ENCODE results near the gene OTOP3. TPM values are rescaled to one million over a fixed set of nuclear protein-coding genes. Genes with fewer than 3 reads are reported as not detected.
"Not testable (repeated sequence)": the region's sequence is repeated elsewhere in the genome, so short reads cannot be mapped to it uniquely, and the experiment has no call there.

OTOP3 gene
- total RNA-seq, 1 experiment from 2014 or later, result not detected

GRCh38 chr17:74907012-74907411, 28.7 kb upstream of the OTOP3 start:
- no peak for DNase-seq
- no peaks in the 10 kb centered on the region for H3K36me3 ChIP-seq
- no peak overlapping the region for H3K4me3 ChIP-seq
- H3K9me3 ChIP-seq, result peaks cover 4% of the 10 kb centered on the region; the same call in 1 of the 2 replicates
- peaks cover 4% of the 10 kb centered on the region; the same call in 1 of the 2 replicates for H3K27me3 ChIP-seq

GRCh38 chr17:74909097-74909496, 26.6 kb upstream of the OTOP3 start:
- H3K36me3 ChIP-seq, DNase-seq, H3K4me3 ChIP-seq, H3K27me3 ChIP-seq, H3K9me3 ChIP-seq: not testable (repeated sequence)

- not testable (repeated sequence) for H3K4me3 ChIP-seq, H3K9me3 ChIP-seq, DNase-seq, H3K36me3 ChIP-seq, H3K27me3 ChIP-seq
Observed at GRCh38 chr17:74911423-74911822, 24.3 kb upstream of the OTOP3 start.

GRCh38 chr17:74916136-74916850, 19.4 kb upstream of the OTOP3 start:
- no peaks in the 10 kb centered on the region for H3K36me3 ChIP-seq
- H3K9me3 ChIP-seq, result no peaks in the 10 kb centered on the region
- H3K4me3 ChIP-seq, result no peak overlapping the region
- H3K27me3 ChIP-seq, result no peaks in the 10 kb centered on the region
- DNase-seq, result no peak

- Histone ChIP-seq H3K27me3 (no peaks in the 10 kb centered on the region), H3K4me3 (no peak overlapping the region), H3K9me3 (no peaks in the 10 kb centered on the region), H3K36me3 (no peaks in the 10 kb centered on the region)
- DNase-seq, result no peak
Observed at GRCh38 chr17:74916851-74917199, 18.9 kb upstream of the OTOP3 start.

GRCh38 chr17:74917430-74917829, 18.3 kb upstream of the OTOP3 start:
- Histone ChIP-seq H3K9me3 (no peaks in the 10 kb centered on the region), H3K27me3 (peaks cover 2% of the 10 kb centered on the region), H3K36me3 (no peaks in the 10 kb centered on the region), H3K4me3 (no peak overlapping the region)
- DNase-seq, result no peak

- DNase-seq, result no peak
- H3K4me3 ChIP-seq, result no peak overlapping the region
- no peaks in the 10 kb centered on the region for H3K9me3 ChIP-seq
- peaks cover 14% of the 10 kb centered on the region for H3K27me3 ChIP-seq
- H3K36me3 ChIP-seq, result no peaks in the 10 kb centered on the region
Observed at GRCh38 chr17:74918906-74919305, 16.8 kb upstream of the OTOP3 start.

- DNase-seq, result peak; percentile 36
- H3K4me3 ChIP-seq, result no peak overlapping the region
- no peaks in the 10 kb centered on the region for H3K9me3 ChIP-seq
- peaks cover 22% of the 10 kb centered on the region for H3K27me3 ChIP-seq
- no peaks in the 10 kb centered on the region for H3K36me3 ChIP-seq
Observed at GRCh38 chr17:74919440-74920305, 16.0 kb upstream of the OTOP3 start.

- H3K36me3 ChIP-seq, result no peaks in the 10 kb centered on the region
- H3K27me3 ChIP-seq, result peaks cover 28% of the 10 kb centered on the region
- no peak for DNase-seq
- no peaks in the 10 kb centered on the region for H3K9me3 ChIP-seq
- H3K4me3 ChIP-seq, result no peak overlapping the region
Observed at GRCh38 chr17:74920306-74920620, 15.4 kb upstream of the OTOP3 start.

GRCh38 chr17:74920642-74921025, 15.1 kb upstream of the OTOP3 start:
- Histone ChIP-seq H3K27me3 (peaks cover 31% of the 10 kb centered on the region), H3K4me3 (no peak overlapping the region), H3K9me3 (no peaks in the 10 kb centered on the region), H3K36me3 (no peaks in the 10 kb centered on the region)
- DNase-seq, result no peak

- Histone ChIP-seq H3K36me3 (no peaks in the 10 kb centered on the region), H3K27me3 (peaks cover 37% of the 10 kb centered on the region), H3K4me3 (no peak overlapping the region), H3K9me3 (no peaks in the 10 kb centered on the region)
- no peak for DNase-seq
Observed at GRCh38 chr17:74921026-74921681, 14.5 kb upstream of the OTOP3 start.

- DNase-seq, result no peak
- H3K9me3 ChIP-seq, result no peaks in the 10 kb centered on the region
- H3K36me3 ChIP-seq, result no peaks in the 10 kb centered on the region
- H3K27me3 ChIP-seq, result peaks cover 40% of the 10 kb centered on the region
- no peak overlapping the region for H3K4me3 ChIP-seq
Observed at GRCh38 chr17:74921769-74922168, 13.9 kb upstream of the OTOP3 start.

- Histone ChIP-seq H3K4me3 (no peak overlapping the region), H3K9me3 (no peaks in the 10 kb centered on the region), H3K36me3 (no peaks in the 10 kb centered on the region), H3K27me3 (peaks cover 43% of the 10 kb centered on the region)
- DNase-seq, result no peak
Observed at GRCh38 chr17:74922172-74922571, 13.5 kb upstream of the OTOP3 start.

- no peak for DNase-seq
- Histone ChIP-seq H3K36me3 (no peaks in the 10 kb centered on the region), H3K27me3 (peaks cover 44% of the 10 kb centered on the region), H3K9me3 (no peaks in the 10 kb centered on the region), H3K4me3 (peak within 1 kb of the TSS; percentile 36)
Observed at GRCh38 chr17:74922694-74923537, 12.8 kb upstream of the OTOP3 start, which contains the start of gene USH1G. Gene USH1G (minus strand): TSS chr17:74923255. CDS start chr17:74923073, 182 bp downstream.

GRCh38 chr17:74923538-74924249, 12.0 kb upstream of the OTOP3 start:
- peak; percentile 65 for DNase-seq

More at GRCh38 chr17:74923538-74924249, 12.0 kb upstream of the OTOP3 start:
- Histone ChIP-seq H3K36me3 (no peaks in the 10 kb centered on the region), H3K4me3 (peak overlapping the region; percentile 36), H3K9me3 (no peaks in the 10 kb centered on the region), H3K27me3 (peaks cover 44% of the 10 kb centered on the region)

All from MG63 (cell line).